Activated CD8-positive, alpha-beta memory T cell treated with anti-CD3 and anti-CD28 coated beads, Interleukin-2, amount 50 U/mL, for 4 hours (primary cell): Measurements from ENCODE around the gene ANKRD63.
A peak's percentile ranks its signal among the peaks of the same experiment; 100 is the strongest.

Experiments used
- DNase-seq: peaks from one replicate; pipeline ENCODE4 v3.0.0-alpha.2; 2020

ANKRD63 gene

GRCh38 chr15:40293905-40294895 lies 11.3 kb upstream of the ANKRD63 start:
- DNase-seq, result no peak

- DNase-seq, result no peak
Observed at GRCh38 chr15:40293006-40293405, 10.1 kb upstream of the ANKRD63 start.

- no peak for DNase-seq
Observed at GRCh38 chr15:40292246-40292645, 9.4 kb upstream of the ANKRD63 start.

- DNase-seq, result no peak
Observed at GRCh38 chr15:40290918-40291574, 8.2 kb upstream of the ANKRD63 start.

- DNase-seq, result no peak
Observed at GRCh38 chr15:40290545-40290917, 7.7 kb upstream of the ANKRD63 start.

GRCh38 chr15:40289140-40289775 lies 6.4 kb upstream of the ANKRD63 start:
- DNase-seq, result no peak

GRCh38 chr15:40287968-40288367 lies 5.1 kb upstream of the ANKRD63 start:
- no peak for DNase-seq

GRCh38 chr15:40287505-40287904 lies 4.6 kb upstream of the ANKRD63 start:
- DNase-seq, result no peak

- no peak for DNase-seq
Observed at GRCh38 chr15:40286794-40287193, 3.9 kb upstream of the ANKRD63 start.

- no peak for DNase-seq
Observed at GRCh38 chr15:40286061-40286532, 3.2 kb upstream of the ANKRD63 start.

- DNase-seq, result no peak
Observed at GRCh38 chr15:40285554-40286011, 2.7 kb upstream of the ANKRD63 start.

- no peak for DNase-seq
Observed at GRCh38 chr15:40285151-40285550, 2.3 kb upstream of the ANKRD63 start.

GRCh38 chr15:40283615-40284300 lies 894 bp upstream of the ANKRD63 start:
- no peak for DNase-seq

- DNase-seq, result peak; percentile 53
Observed at GRCh38 chr15:40282147-40282868, 556 bp downstream of the ANKRD63 start.

- no peak for DNase-seq
Observed at GRCh38 chr15:40281801-40282146, 1.1 kb downstream of the ANKRD63 start.

GRCh38 chr15:40281057-40281800 lies 1.6 kb downstream of the ANKRD63 start:
- DNase-seq, result no peak

GRCh38 chr15:40280260-40281056 lies 2.4 kb downstream of the ANKRD63 start:
- no peak for DNase-seq

- peak; percentile 76 for DNase-seq
Observed at GRCh38 chr15:40279437-40280141, 3.3 kb downstream of the ANKRD63 start.

GRCh38 chr15:40278026-40278425 lies 4.8 kb downstream of the ANKRD63 start:
- DNase-seq, result no peak

GRCh38 chr15:40277471-40277870 lies 5.4 kb downstream of the ANKRD63 start:
- no peak for DNase-seq
